HG03460 (cell line): Measurements from ENCODE around the gene GMPR2.

Source experiments
- ATAC-seq: cut with Tn5 transposase; IDR thresholded peaks from one replicate; pipeline ENCODE4 v1.9.1; 2021; ENCODE audit not compliant: unreplicated experiment

The GMPR2 gene

DNA sequence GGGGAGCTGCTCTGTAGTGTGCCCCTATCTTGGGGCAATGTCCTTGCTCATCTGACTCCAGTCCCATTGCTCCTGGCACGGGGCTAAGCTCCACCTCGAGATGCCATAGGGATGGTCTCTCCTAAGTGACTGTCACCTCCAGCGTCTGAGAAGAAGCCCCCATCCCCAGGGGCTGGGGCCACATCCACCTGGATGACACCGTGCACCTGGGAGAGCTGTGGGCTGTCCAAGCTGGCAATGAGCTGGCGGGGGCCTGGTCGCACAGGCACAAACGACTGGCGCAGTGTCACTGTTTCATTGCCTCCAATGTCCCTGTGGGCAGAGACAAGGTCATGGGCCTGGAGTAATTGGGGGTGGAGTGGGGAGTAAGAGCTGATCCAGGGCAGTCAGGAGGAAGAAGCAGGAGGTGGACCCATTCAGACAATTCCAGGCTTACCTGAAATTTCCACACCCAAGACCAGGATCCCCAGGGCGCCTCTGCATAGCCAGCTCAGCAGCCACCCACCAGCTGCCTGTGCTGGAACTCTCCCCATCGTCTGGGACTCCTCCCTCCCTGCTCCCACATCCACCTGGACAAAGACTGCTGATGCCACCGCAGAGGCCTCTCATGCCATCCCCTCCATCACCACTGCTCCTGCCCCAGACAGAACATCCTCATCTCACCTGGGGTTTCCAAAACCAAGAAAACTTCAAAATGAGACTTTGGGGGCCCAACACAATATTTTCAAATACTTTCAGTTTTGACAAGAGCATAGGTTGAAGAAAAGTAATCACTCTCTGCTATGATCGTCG, 16.7 kb downstream of the GMPR2 start:
- no peak for ATAC-seq

DNA sequence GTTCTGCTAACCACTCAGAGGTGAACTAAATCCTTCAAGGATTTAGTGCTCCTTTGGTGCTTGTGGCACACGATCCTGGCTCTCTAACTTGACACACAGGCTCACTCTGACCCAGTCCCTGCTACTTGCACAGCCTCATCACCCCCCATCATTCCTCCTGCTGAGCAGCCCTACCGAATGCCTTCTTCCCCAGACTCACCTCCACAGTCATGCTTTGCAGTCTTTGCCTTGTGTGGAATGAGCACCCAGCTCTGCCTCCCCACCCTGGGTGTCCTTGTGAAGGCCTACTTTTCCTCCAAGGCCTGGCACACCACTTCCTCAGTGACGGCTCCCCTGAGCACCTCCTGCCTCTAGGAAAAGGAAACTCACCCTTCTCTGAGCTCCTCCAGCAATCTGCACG, 17.6 kb downstream of the GMPR2 start:
- no peak for ATAC-seq

DNA sequence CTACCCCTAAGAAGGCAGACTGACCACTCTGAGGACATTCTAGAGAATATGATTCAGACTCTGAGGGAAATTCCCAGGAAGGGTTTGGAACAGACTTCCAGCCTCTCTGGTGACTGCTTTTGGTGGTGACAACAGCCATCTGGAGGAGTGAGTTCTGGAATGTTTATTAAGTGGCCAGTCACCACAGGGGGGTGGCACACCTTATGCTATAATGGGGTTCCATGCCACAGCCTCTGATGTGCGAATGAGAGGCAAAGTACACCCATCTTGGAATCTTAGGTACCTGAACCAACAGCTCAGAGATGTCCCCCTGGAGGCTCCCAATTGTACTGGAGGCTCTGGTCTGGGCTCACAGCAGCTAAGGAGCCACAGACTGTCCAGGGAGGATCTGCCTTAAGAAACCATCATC, 19.2 kb downstream of the GMPR2 start:
- ATAC-seq, result no peak

- ATAC-seq, result no peak
Observed at GRCh38 chr14:24252289-24253124, 19.8 kb downstream of the GMPR2 start.

DNA sequence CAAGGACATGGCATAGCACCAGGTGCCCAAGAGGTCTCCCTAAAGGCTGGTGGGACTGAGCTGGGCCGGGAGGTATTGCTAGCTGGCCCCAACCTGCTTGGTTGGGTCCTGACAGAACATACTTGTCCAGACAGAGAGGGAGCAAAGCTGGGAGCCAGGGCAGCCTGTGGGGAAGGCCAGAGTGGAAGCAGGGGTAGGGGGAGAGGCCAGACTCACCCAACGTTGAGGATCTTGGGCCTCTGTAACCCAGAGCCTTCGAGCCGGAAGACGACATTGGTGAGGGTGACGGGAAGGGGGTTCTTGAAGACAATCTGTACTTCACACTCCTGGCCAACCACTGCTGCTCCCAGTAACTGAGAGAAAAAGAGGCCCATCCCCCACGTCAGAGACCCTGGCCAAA, 21.2 kb downstream of the GMPR2 start:
- ATAC-seq, result no peak

- ATAC-seq, result no peak
Observed at GRCh38 chr14:24254630-24255392, 22.1 kb downstream of the GMPR2 start.

DNA sequence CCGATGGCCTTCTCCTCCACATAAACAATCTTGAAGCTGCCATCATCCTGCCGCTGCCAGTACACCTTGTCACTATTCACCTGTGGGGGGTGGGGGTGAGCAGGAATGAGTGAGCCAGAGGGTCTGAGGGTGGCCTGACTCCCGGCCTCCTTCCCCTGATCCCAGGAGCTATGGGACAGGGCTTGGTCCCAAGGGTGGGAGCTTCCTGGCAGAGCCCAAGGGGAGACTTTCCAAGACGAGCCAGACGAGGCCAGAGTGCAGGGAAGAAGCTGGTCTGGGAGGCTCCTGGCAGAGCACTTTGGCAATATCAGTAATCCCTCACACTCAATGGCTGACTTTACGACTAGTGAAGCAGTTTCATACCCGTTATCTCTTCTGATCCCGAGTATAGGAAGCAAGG, 22.7 kb downstream of the GMPR2 start:
- no peak for ATAC-seq

DNA sequence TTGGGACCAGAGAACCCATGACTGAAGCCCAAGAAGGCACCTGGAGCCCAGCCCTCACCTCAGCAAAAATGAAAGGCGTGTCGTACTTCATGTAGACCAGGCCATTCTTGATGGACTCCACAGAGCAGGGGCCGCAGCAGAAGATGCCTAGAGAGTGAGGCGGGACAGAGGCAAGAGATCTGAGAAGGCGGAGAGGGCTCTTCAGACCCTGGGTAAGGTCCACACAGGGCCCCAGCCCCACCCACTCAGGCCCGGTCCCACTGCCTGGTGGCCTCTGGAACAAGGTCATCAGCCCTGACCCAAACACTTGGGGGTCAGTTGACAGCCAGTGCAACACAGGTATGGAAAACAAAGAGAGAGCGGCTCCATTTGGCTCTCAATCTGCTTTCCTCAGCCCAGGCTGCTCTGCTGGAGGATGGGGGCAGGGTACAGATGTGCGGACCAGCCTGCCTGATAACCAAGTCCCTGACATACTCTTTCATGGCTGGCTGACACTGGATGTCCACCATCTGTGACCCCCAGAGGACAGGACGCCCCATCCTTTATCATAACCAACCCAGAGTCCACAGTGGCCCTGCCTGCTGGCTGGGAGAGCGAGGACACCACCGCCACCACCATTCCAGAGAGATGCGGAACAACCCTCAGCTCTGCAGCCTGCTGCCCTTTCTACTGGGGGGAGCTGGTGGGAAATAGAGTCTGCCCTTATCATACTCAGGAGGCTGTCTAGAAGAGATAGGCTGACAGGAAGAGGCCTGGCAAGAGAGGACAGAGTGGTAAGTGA, 23.4 kb downstream of the GMPR2 start:
- no peak for ATAC-seq

DNA sequence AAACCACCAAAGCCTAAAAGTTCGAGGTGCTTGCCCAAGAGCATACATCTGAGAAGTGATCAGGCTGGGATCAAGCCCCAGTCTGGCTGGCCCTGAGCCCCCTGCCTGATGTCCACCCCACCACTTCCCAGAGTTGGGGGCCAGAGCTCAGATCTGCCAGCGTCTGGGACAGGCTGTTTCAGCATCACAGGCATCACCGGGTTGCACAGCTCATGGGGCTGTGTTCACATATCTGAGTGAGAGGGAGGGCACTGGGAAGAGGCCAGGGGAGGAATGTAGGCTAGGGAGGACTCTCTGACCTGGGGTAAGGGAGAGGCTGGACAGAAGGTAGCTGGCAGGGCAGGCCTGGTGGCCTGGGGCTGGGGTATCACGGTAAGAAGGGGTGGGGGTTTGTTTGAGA, 24.2 kb downstream of the GMPR2 start:
- no peak for ATAC-seq

DNA sequence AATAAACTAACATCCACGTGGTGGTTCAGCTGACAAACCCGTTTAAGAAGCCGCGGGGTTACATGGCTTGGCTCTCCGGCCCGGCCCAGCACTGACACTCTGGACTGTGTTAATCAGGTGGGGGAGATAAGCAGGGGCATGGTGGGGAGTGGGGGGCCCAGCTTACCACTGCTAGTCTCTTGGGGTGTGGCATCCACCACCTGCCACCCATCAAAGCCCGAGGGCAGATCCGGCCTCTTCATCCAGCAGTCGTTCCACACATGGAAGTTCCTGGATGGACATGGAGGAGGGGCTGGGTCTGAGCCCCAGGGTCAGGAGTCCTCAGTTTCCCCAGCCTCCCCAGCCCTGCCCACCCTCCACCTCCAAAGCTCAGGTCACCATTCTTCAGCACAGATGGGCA, 25.4 kb downstream of the GMPR2 start:
- ATAC-seq, result no peak

DNA sequence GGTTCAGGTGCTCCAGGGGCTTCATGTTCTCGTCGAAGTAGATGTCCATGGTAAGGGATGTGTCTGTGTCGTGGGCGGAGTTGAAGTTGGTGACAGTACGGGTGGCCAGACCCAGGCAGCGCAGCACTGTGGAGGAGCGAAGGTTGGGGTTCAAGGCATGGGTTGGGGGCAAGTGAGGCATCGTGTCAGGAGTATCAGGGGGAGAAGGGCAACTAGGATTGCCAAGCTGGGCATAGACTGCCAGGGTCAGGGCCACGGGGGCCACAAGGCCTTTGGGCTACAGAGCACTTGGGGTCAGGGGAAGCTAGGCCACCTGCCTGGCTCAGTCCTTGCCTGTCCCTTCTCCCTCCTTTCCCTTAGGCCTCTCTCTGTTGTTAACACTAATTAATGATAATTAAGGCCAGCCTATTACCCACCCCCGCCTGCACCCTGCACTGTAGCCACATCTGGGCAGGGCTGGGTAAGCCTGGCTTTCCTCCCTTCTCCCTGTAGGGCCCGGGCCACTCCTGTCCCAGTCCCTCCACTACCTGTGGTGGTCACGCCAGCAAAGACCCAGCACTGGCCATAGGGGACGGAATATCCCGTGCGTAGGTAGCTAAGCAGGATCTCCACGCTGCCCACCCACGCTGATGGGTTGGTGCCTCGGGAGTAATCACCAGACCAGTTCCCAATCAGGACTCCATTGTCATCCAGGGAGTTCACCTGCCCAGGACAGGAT, 26.0 kb downstream of the GMPR2 start:
- no peak for ATAC-seq

GRCh38 chr14:24259282-24260025, 26.7 kb downstream of the GMPR2 start:
- ATAC-seq, result no peak

- no peak for ATAC-seq
Observed at GRCh38 chr14:24260026-24260779, 27.5 kb downstream of the GMPR2 start.

DNA sequence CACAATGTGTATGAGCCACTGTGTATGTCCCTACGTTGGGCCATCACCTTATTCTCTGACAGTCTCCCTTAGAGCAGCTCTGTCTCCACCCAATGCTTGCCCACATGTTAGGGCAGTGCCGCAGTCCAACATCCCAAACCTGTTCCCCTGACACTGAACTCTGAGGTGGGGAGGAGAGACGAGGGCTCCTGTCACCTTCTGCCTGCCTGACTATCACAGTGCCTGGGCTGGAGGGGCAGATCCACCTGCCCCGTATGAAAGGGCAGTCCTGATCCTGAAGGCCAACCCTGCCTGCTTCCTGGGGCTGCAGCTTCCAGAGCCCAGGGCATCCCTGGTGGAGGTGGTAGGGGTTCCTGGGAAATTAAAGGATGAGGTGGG, 28.0 kb downstream of the GMPR2 start:
- ATAC-seq, result no peak

DNA sequence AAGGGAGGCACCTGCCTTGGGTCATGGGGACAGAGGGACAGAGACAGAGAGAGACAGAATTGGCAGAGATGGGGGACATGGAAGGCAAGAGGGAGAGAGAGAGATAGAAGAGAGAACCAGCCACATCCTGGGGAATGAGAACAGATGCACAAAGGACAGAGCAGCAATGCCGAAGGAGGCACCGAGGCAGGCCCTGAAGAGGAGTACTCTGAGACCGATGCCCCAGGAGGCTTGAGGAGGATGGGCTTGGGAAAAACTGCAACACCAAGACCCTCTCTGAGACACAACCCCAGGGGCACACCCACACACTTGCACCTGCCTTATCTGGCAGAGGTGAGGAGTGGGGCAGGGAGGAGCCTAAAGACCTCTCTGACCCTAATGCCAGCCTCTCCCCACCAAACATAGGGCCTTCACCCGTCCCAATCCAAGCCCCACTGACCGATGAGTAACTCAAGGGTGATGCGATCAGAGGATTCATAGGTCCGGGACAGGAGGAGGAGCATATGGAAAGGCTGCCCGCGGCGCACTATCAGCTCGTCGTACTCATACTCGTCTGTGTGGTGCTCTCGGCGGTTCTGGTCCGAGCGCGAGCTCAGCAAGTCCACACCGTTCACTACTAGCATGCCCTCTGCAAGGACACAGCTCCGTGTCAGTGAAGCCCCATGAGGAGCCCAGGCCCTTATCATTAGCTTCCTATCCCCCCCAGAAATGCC, 28.7 kb downstream of the GMPR2 start:
- no peak for ATAC-seq

- no peak for ATAC-seq
Observed at GRCh38 chr14:24261969-24262327, 29.2 kb downstream of the GMPR2 start.

DNA sequence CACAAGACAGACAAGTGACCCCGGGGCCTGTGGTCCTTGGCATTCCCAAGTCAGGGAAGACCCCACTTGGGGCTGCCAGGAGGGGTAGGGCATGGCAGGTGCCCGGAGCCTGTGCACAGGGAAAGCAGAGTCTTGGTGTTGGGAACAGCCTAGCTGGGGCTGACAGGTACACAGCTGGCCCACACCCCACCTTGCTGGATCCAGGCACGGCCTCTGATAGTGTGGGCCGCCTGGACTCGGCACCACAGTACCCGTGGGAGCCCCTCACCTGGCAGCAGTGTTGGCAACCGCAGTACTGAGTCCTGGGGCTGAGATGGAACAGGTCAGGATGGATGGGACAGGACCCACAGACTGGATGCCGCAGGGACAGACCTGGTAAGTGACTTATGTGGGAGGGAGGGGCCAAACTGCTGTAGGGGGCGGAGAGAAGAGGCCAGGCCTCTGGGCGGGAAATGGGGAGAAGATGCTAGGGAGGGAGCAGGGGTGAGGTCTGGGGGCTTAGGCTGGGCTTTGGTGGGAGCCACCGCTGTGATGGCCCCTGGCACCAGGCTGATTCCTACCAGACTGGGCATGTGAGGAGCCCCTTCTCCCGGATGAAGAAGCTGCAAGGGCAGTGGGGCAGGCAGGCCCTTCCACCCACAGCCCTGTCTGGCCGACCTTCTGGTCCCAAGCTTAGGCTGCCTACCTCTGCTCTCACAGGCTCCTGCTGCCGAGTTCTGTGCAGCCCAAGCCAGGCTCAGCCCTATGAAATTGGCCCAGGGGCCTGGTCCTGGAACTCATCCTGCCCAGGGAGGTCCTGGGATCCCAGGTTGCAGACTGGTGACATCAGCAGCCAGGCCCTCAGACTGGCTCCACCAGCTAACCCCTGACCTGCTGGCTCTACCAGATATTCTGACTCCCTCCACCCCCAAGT, 30.3 kb downstream of the GMPR2 start, which contains the start of gene TGM1:
Gene TGM1, minus strand, starts transcription at position 357 of the 913 bp plus-strand sequence. CDS start 825 bp downstream, outside the sequence.
- no peak for ATAC-seq
